HEK293T (cell line): Measurements from ENCODE around the gene NTN4.

Experiments
- HDGF ChIP-seq: fragments of 450-650 bp; IDR thresholded peaks from 2 replicates; pipeline ENCODE4 v1.6.1; 2017; ENCODE audit warnings: antibody characterized with exemption, borderline replicate concordance
- L3MBTL2 ChIP-seq: fragments of 450-650 bp; conservative IDR thresholded peaks from 2 replicates; pipeline ENCODE4 v1.6.1; 2016; ENCODE audit warnings: mild to moderate bottlenecking
- SP1 ChIP-seq: fragments of 450-650 bp; IDR thresholded peaks from 2 replicates; pipeline ENCODE4 v1.6.1; 2017
- TARDBP ChIP-seq: fragments of 450-650 bp; IDR thresholded peaks from 2 replicates; pipeline ENCODE4 v1.6.1; 2016

DNA sequence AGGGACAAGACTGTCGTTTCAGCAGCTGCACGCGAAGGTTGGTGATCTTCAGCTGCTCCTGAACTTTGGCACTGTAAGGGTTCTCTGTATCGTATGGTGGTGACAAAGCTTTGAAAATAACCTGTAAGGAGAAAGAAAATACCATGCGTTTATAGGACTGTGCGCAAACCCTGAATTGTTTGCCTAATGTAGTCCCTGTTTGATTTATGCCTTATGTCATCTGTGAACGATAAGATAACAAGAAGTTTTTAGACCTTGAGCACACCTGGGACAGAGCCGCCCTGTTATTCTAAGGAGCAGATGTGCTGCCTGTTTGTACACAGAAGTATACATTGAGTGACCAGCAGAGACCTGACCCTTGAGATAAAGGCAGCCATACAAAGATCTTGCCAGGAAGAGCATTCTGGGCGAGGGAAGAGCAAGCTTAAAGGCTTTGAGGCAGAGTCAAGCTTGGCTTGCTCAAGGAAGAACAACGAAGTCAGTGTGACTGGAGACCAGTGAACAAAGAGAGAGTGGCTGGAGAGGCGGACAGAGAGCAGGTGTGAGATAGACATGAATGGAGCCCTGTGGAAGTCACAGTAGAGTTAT, 52.4 kb downstream of the NTN4 start:
- TF ChIP-seq SP1 (no peak), HDGF (no peak), L3MBTL2 (no peak), TARDBP (no peak)
